Spinal cord (tissue), 10 donors: ENCODE results near the gene FAXDC2. TPM values are rescaled to one million over a fixed set of nuclear protein-coding genes. Genes with fewer than 3 reads are reported as not detected.

Source experiments
- DNase-seq, 6 donors: peaks; one replicate each; pipeline versions ENCODE4 v3.0.0 to v3.0.0-alpha.2; 2013 to 2015; ENCODE audit warnings: low spot score in 6 of 6, low read depth in 4 of 6
- H3K27ac ChIP-seq: one replicate; pipeline ENCODE4 v1.5.1; 2013; ENCODE audit warnings: low read depth, low read length, control low read depth
- H3K27me3 ChIP-seq: one replicate; pipeline ENCODE4 v1.6.1; 2013; ENCODE audit warnings: low read length; ENCODE audit not compliant: control insufficient read depth, insufficient read depth
- H3K36me3 ChIP-seq: one replicate; pipeline ENCODE4 v1.6.1; 2013; ENCODE audit warnings: low read length; ENCODE audit not compliant: control insufficient read depth, insufficient read depth
- H3K4me1 ChIP-seq: one replicate; pipeline ENCODE4 v1.6.1; 2013; ENCODE audit warnings: low read length; ENCODE audit not compliant: control insufficient read depth, insufficient read depth
- H3K4me3 ChIP-seq: one replicate; pipeline ENCODE4 v1.5.1; 2013; ENCODE audit warnings: low read depth, low read length, control low read depth
- H3K9me3 ChIP-seq: one replicate; pipeline ENCODE4 v1.6.1; 2013; ENCODE audit warnings: low read length; ENCODE audit not compliant: control insufficient read depth, insufficient read depth
- WGBS: methylation state at CpG from one replicate; pipeline ENCODE4 v1.1.5; 2013; ENCODE audit warnings: missing lambda C conversion rate; ENCODE audit not compliant: insufficient coverage; 5-methylcytosine and 5-hydroxymethylcytosine counted together
- polyA plus RNA-seq, 2 donors: library from polyadenylated mRNA; unstranded; fragments of 120-200 nt; gene quantifications; one replicate each; pipeline ENCODE4 v1.2.1, GENCODE V29; 2013; ENCODE audit not compliant: insufficient read length in 2 of 2
- total RNA-seq, 2 donors: library from RNA; depleted of rRNA in 1 of 2; stranded (reverse); fragments of 120-200 nt in 1 of 2; fragments of >200 nt in 1 of 2; gene quantifications; one replicate each; pipeline versions ENCODE4 v1.2.3 to v1.2.4, GENCODE V29; 2013 to 2014
- donor health status: healthy.

The FAXDC2 gene
- total and polyA plus RNA-seq, 4 donors = 19.3 to 54.9 (median 27.5) TPM

DNA sequence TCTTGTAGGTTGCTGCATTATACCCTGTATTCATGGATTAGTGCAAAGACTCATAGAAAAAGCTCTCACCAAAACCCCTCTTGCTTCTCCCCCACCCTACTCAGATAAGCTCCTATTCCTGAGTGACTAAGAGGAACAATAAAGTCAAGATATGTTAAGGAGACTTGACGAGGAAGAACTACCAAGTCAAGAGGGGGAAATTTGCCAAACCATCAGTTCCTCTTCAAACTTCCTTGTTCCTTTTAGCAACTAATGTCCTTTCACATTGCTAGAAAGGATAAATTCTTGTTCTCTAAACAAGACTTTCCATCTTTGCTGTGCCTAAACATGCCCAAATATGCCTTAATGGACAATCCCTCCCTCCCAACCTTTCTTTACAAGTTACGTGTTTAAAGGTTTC lies 35.0 kb upstream of the FAXDC2 start:
- Histone ChIP-seq H3K27me3 (no peaks in the 10 kb centered on the region), H3K9me3 (peaks cover 3% of the 10 kb centered on the region), H3K36me3 (peaks cover 19% of the 10 kb centered on the region), H3K4me3 (no peak overlapping the region), H3K4me1 (no peaks in the 10 kb centered on the region), H3K27ac (no peak overlapping the region)
- WGBS = no CpG with 5 or more reads among the region's 2 CpGs
- DNase-seq = no peak

DNA sequence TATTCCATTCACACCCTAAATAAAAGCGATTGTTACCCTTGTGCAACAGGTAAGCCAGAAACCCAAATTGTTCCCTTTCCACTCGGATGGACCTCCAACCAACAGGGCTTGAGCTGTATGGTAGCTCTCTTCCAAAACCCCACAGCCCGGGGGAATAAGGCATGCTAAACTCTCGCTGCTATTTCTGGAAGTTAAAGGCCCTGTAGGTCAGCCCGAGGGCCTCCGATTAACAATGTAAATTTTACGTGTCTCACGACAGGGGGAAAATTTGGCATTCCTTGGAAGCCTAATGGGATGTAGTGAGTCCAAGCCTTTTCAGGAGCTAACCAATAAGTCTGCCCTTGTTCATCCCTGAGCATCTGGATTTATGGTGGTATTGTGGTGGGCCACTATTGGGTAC lies 34.0 kb upstream of the FAXDC2 start:
- no peak overlapping the region for H3K27ac ChIP-seq
- H3K4me3 ChIP-seq = no peak overlapping the region
- 84% methylated on average over 5 of the region's 8 CpGs for WGBS
- no peaks in the 10 kb centered on the region for H3K4me1 ChIP-seq
- peaks cover 3% of the 10 kb centered on the region for H3K9me3 ChIP-seq
- DNase-seq = no peak
- no peaks in the 10 kb centered on the region for H3K27me3 ChIP-seq
- H3K36me3 ChIP-seq = peaks cover 20% of the 10 kb centered on the region

DNA sequence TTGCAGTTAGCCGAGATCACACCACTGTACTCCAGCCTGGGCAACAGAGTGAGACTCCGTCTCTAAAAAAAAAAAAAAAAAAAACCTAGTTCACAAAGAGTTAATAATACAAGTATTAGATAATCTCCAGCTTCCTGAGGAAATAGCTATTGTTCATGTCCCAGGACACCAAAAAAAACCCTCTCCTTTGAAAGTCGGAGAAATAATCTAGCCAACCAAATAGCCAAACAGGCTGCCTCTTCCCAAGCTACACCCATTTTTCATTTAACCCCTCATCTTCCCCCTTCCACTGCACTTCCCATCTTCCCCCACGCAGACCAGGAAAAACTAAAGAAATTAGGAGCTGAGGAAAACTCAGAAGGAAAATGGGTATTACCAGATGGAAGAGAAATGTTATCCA lies 31.6 kb upstream of the FAXDC2 start:
- no peak for DNase-seq
- peaks cover 3% of the 10 kb centered on the region for H3K9me3 ChIP-seq
- H3K27ac ChIP-seq = no peak overlapping the region
- H3K4me1 ChIP-seq = no peaks in the 10 kb centered on the region
- H3K27me3 ChIP-seq = no peaks in the 10 kb centered on the region
- H3K36me3 ChIP-seq = peaks cover 9% of the 10 kb centered on the region
- 60% methylated on average over 1 of the region's 4 CpGs for WGBS
- no peak overlapping the region for H3K4me3 ChIP-seq

DNA sequence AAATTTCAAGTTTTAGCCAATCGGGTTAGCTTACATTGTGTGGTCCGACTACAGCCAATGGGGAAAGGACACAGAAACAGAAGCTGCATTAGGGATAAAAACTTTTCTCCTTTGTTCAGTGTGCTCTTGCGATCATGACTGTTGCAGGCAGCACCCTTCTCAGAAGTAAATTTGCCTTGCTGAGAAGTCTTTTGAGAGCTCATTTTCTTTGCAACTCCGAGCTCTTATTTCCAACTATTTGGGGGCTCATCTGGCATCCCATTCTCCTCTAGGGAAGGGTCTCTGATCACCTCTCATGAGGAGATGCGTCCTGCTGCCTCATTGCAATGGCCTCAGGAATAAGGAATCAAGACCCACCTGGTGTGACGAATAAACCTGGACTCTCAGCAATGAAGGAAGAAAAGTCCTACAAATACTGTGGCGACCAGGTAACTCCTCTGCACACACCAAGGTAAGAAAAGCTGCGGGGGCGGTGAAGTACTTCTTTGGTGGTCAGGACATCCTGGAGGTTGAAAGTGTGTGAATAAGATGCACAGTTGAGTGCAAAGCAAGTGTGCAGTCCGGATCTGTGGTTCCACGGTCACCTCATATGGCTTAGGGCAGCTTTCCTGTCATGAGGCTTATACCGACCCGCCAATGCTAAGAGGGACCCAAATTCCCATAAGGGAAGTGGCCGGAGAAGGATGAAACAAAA lies 28.4 kb upstream of the FAXDC2 start:
- Histone ChIP-seq H3K4me1 (no peaks in the 10 kb centered on the region), H3K4me3 (no peak overlapping the region), H3K36me3 (peaks cover 19% of the 10 kb centered on the region), H3K27ac (no peak overlapping the region), H3K27me3 (no peaks in the 10 kb centered on the region), H3K9me3 (no peaks in the 10 kb centered on the region)
- DNase-seq = no peak
- WGBS = over 99% methylated on average over 9 of the region's 14 CpGs

DNA sequence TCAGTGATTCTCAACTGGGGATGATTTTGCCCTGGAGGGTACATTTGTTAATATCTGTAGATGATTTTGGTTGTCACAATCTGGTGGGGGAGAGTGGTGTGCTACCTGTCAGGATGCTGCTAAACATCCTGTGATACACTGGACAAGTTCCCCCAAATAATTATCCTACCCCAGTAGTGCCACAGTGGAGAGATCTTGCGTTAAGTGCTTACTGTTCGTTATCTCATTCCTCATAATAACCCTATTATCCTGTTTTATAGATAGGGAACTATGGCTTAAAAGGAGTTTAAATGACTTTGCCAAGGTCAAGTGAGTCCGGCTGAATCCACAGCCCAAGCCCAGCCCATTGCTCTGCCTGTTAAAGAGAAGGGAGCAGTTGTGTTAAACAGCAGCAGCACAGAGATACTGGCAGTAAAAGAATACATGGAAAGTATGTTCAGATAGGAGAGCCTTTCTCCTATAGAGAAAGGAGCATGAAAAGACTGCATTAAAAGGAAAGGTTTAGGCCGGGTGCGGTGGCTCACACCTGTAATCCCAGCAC lies 23.5 kb upstream of the FAXDC2 start:
- Histone ChIP-seq H3K4me3 (no peak overlapping the region), H3K9me3 (no peaks in the 10 kb centered on the region), H3K27ac (no peak overlapping the region), H3K36me3 (peaks cover 28% of the 10 kb centered on the region), H3K4me1 (no peaks in the 10 kb centered on the region), H3K27me3 (no peaks in the 10 kb centered on the region)
- 94% methylated on average over 3 of the region's 5 CpGs for WGBS
- no peak for DNase-seq

DNA sequence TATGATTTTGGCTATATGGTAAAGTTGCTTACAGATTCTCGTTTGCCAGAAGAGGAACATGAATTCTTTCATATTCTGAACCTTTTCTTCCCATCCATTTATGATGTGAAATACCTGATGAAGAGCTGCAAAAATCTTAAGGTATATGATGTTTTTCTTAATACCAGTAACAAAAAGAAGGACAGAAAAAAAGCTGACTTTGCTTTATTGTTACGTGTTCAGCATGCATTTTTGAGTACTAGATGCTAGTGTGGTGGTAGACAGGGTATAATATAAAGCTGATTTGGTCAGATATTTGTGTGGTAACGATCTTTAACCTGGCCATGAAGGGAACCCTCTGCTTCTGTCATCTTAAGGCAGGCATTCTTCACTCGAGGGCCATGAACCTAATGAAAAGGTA lies 21.3 kb upstream of the FAXDC2 start:
- 92% methylated on average over 3 of the region's 4 CpGs for WGBS
- no peaks in the 10 kb centered on the region for H3K27me3 ChIP-seq
- H3K27ac ChIP-seq = no peak overlapping the region
- DNase-seq = no peak
- H3K36me3 ChIP-seq = peaks cover 31% of the 10 kb centered on the region
- H3K4me1 ChIP-seq = no peaks in the 10 kb centered on the region
- no peak overlapping the region for H3K4me3 ChIP-seq
- H3K9me3 ChIP-seq = no peaks in the 10 kb centered on the region

DNA sequence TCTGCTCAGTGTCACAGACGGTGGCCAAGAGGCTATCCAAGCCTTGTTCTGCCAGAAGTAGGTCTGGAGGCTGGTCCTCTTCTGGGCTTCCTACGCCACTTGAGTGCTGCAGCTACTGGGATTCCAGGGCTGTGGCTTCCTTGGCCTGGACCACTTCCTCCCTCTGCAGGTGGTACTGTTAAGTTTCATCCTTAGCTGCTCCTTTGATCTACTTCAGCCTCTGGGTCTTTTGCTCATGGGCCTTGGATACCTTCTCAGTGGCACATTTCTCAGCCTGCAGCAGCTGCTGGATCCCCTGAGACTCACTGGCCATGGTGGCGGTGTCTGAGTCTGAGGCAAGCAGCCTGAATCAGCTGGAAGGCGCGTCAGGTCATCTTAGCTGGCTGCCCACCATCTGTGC lies 18.3 kb upstream of the FAXDC2 start:
- H3K4me1 ChIP-seq = no peaks in the 10 kb centered on the region
- WGBS = 95% methylated on average over 4 of the region's 5 CpGs
- H3K27me3 ChIP-seq = no peaks in the 10 kb centered on the region
- no peaks in the 10 kb centered on the region for H3K9me3 ChIP-seq
- no peak overlapping the region for H3K4me3 ChIP-seq
- DNase-seq = peak in 1 of 6 donors; percentile 10
- H3K36me3 ChIP-seq = peaks cover 30% of the 10 kb centered on the region
- H3K27ac ChIP-seq = no peak overlapping the region

DNA sequence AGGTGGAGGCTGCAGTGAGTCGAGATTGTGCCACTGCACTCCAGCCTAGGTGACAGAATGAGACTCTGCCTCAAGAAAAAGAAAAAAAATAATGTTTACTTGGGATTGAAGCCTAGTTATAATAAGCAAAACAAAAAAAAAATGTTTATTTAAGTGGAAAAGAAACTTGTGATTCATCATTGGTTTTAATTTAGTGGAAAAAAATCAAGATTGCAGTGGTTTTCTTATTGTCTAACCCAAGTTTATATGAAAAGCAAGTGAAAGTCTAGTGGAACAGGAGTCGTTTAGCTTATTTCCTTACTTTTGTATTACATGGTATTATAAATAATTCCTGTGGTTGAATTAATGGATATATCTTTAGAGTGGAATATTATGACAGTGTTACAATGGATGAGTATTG lies 16.4 kb upstream of the FAXDC2 start:
- H3K27ac ChIP-seq = no peak overlapping the region
- no peak overlapping the region for H3K4me3 ChIP-seq
- H3K9me3 ChIP-seq = no peaks in the 10 kb centered on the region
- peaks cover 29% of the 10 kb centered on the region for H3K36me3 ChIP-seq
- no peaks in the 10 kb centered on the region for H3K27me3 ChIP-seq
- no peaks in the 10 kb centered on the region for H3K4me1 ChIP-seq
- no peak for DNase-seq
- 92% methylated on average over 1 of the region's 2 CpGs for WGBS

DNA sequence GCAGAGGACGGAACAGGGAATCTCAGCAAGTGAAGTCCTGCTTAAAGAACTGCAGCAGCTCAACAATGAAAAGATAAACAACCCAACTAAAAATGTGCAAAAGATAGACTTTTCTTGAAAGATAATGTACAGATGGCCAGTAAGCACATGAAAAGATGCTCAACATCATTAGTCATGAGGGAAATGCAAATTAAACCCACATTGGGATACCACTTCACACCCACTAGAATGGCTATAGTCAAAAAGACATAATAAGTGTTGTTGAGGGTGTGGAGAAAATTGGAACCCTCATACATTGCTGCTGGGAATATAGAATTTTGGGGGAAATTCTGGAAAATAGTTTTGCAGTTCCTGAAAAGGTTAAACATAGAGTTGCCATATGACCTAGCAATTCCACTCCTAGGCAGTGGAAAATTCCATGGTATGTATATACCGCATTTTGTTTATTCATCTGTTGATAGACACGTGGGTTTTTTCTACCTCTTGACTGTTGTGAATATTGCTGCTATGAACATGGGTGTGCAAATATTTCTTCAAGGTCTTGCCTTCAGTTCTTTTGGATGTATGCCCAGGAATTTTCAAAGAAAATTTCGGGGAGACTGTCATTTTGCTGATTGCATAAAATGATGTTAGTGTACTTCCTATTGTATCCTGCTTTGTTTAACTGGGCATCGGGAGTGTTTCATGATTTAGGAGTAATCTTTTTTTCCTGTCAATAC lies 15.2 kb upstream of the FAXDC2 start:
- H3K36me3 ChIP-seq = peaks cover 30% of the 10 kb centered on the region
- no peak overlapping the region for H3K4me3 ChIP-seq
- no peak overlapping the region for H3K27ac ChIP-seq
- no peaks in the 10 kb centered on the region for H3K27me3 ChIP-seq
- 89% methylated on average over 2 of the region's 5 CpGs for WGBS
- no peaks in the 10 kb centered on the region for H3K9me3 ChIP-seq
- no peaks in the 10 kb centered on the region for H3K4me1 ChIP-seq
- no peak for DNase-seq
